Esophagus muscularis mucosa (tissue), 3 donors: ENCODE measurements around the gene UNC13C.

Experiments used
- POLR2AphosphoS5 ChIP-seq, 2 donors: sonication (generic); formaldehyde crosslinking; IDR thresholded peaks; one replicate each; pipeline ENCODE4 v1.6.1; 2017; ENCODE audit warnings: antibody characterized with exemption in 2 of 2
- TF ChIP-seq, protein P1 (sequence below), 3 experiments: fragments of 200-600 bp in 2 of 3; fragments of 450-650 bp in 1 of 3; sonication (generic) in 2 of 3; IDR thresholded peaks; one replicate each; pipeline ENCODE4 v1.5.1; 2017 to 2019; ENCODE audit warnings: antibody characterized with exemption in 3 of 3, mild to moderate bottlenecking in 2 of 3, moderate library complexity in 1 of 3

- TF ChIP-seq, protein P1, sequence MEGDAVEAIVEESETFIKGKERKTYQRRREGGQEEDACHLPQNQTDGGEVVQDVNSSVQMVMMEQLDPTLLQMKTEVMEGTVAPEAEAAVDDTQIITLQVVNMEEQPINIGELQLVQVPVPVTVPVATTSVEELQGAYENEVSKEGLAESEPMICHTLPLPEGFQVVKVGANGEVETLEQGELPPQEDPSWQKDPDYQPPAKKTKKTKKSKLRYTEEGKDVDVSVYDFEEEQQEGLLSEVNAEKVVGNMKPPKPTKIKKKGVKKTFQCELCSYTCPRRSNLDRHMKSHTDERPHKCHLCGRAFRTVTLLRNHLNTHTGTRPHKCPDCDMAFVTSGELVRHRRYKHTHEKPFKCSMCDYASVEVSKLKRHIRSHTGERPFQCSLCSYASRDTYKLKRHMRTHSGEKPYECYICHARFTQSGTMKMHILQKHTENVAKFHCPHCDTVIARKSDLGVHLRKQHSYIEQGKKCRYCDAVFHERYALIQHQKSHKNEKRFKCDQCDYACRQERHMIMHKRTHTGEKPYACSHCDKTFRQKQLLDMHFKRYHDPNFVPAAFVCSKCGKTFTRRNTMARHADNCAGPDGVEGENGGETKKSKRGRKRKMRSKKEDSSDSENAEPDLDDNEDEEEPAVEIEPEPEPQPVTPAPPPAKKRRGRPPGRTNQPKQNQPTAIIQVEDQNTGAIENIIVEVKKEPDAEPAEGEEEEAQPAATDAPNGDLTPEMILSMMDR (IDR thresholded peaks at IDR 0.05): no peak
- no peak for TF ChIP-seq POLR2AphosphoS5 (IDR thresholded peaks at IDR 0.05)
These were observed 172.0 kb downstream of the UNC13C start for GRCh38 chr15:54150255-54150654.
